HL-60/S4 treated with phorbol 12-myristate 13-acetate at 8.2 ng/mL for 4 days and 3 days (cell line): ENCODE measurements around the gene PIK3CD.

Experiments
- in situ Hi-C: fragments of 300-500 bp; cut with MboI; formaldehyde crosslinking; loops from 2 replicates; pipeline ENCODE4 v1.15.0; 2022; ENCODE audit warnings: low sequenced_read_pairs

Gene PIK3CD

DNA sequence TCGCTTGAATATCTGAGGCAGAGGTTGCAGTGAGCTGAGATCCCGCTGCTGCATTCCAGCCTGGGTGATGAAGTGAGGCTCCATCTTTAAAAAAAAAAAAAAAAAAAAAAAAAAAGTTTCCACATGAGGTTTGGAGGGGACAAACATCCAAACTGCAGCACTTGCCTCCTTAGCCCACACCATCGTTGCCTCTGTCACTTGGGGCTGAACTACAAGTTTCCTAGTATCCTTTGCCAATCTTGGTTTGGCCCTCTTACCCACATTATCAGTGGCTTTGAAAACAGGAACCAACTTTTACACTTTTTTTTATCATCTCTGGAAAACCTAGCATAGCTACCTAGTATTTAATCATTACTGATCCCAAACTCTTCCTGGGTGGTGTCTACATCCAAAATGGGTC, 113.0 kb downstream of the PIK3CD start:
- in situ Hi-C loops, result no loop called here

DNA sequence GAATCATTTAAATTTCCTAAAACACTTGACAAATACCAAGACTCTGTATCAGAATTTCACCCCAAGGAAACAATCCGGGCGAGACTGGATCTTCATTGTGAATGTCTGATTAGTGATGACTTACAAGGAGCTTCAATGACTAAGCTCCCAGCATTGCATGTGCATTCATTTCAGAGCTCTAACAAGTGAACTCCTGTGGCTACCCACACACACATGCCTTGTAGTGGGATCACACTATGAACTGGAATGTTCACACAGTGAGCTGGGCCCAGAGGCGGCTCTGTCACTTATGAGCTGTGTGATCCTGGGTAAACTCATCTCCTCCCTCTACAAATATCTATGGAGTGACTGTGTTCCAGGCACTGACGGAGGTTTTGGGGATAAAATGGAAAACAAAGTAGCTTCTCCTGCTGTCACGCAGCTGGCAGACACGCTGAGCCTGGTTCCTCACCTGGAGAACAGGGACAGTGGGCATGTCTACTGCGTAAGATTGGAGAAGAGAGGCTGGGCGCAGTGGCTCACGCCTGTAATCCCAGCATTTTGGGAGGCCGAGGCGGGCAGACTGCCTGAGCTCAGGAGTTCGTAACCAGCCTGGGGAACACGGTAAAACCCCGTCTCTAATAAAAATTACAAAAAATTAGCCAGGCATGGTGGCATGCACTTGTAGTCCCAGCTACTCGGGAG, 115.4 kb downstream of the PIK3CD start:
- in situ Hi-C loops, result no loop called here

DNA sequence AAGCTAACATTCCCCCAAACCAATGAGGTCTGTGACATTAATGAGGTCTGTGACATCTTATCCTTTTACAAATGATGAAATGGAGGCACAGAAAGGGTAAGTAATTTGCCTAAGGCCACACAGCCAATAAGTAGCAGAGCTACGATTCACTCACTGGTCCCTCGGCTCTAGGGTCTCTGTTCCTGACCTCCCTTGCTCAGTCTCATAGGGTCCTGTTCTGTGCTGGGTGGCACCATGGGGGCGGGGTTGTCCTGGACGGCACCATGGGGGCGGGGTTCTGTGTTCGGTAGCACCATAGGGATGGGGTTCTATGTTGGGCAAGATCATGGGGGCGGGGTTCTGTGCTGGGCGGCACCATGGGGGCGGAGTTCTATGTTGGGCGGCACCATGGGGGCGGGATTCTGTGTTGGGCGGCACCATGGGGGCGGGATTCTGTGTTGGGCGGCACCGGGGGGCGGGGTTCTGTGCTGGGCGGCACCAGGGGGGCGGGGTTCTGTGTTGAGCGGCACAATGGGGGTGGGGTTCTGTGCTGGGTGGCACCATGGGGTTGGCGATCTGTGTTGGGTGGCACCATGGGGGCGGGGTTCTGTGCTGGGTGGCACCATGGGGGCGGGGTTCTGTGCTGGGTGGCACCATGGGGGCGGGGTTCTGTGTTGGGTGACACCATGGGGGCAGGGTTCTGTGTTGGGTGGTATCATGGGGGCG, 116.6 kb downstream of the PIK3CD start:
- in situ Hi-C loops, result no loop called here

DNA sequence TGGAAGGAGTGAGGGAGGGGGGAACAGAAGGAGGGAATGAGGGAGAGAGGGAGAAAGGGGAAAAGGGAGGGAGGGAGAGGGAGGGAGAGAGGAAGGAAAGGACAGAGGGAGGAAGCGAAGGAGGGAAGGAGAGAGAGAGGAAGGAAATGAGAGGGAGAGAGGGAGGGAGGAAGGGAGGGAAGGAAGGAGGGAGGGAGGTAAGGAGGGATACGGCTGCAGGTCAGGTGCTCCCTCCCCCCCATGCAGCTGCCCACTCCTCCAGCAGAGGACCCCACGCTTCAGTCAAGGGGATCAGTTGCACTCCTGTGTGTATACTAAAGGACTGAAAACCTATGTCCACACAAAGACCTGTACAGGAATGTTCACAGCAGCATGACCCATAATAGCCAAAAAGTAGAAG, 117.5 kb downstream of the PIK3CD start:
- in situ Hi-C loops, result no loop called here

DNA sequence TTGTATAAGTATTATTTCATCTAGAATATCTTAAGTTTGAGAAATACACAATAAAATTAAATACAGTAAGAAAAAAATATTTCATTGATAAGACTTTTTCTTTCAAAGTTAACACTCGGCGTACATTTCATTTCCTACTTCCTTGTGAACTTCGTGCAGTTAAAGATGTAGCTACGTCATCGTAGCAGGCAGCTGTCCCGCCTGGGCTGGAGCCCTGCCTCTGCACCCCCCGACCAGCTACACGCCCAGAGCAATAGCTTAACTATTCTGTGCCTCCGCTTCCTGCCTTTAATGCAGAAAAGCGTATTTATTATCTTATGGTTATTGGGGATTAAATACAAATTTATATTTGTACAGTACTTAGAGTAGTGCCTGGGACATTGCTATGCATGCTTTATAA, 118.8 kb downstream of the PIK3CD start:
- in situ Hi-C loops, result no loop called here

DNA sequence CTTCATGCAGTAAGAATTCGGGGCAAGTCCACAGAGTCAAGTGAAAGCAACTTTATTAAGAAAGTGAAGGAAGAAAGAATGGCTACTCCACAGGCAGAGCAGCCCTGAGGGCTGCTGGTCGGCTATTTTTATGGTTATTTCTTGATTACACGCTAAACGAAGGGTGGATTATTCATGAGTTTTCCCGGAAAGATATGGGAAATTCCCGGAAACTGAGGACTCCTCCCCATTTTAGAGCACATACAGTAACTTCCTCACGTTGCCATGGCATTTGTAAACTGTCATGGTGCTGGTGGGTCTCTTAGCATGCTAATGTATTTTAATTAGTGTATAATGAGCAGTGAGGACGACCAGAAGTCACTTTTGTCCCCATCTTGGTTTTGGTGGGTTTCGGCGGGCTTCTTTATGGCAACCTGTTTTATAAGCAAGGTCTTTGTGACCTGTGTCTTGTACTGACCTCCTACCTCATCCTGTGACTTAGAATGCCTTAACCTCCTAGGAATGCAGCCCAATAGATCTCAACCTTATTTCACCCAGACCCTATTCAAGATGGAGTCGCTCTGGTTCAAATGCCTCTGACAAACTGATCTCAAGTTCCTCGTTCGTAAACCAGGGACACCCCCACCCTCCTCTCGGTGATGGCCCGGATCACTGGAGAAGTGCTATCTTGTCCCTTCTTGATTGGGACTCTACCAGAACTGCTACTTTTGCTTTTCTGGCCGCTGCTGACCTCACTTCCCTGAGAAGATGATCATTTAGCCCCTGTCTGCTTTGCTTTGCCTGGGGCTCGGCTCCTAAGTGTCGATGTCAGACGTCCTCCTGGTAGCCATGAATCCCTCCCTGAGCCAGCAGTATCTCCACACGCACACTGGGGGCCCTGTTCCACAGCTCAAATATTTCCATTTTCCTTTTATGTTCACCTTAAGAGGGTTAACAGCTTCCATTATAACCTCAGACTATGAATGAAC, 123.5 kb downstream of the PIK3CD start:
- in situ Hi-C loops, result no loop called here

DNA sequence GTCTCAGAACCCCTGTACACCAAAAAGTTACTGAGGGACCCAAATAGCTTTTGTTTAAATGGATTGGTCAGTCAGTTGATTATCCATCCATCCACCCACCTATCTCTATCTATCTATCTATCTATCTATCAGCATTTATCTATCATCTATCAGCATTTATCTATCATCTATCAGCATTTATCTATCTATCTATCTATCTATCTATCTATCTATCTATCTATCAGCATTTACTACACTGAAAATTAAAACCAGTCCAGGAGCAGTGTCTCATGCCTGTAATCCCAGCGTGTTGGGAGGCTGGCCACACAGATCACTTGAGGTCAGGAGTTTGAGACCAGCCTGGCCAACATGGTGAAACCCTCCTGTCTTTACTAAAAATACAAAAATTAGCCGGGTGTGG, 125.2 kb downstream of the PIK3CD start:
- in situ Hi-C loops, result no loop called here
